ENCODE data around the gene DAPP1.

- TF ChIP-seq CTCF (IDR thresholded peaks at IDR 0.05) (no peak), POLR2A (IDR thresholded peaks at IDR 0.05) (no peak)
Observed at GRCh38 chr4:99894161-99894997, 77.8 kb downstream of the DAPP1 start, which contains the start of gene LAMTOR3.

All from right lobe of liver (tissue), 4 donors.